ENCODE measurements around the gene AKR1B15.
A peak's percentile ranks its signal among the peaks of the same experiment; 100 is the strongest.
"Not testable (repeated sequence)": the region's sequence is repeated elsewhere in the genome, so short reads cannot be mapped to it uniquely, and the experiment has no call there.

AKR1B15 gene

DNA sequence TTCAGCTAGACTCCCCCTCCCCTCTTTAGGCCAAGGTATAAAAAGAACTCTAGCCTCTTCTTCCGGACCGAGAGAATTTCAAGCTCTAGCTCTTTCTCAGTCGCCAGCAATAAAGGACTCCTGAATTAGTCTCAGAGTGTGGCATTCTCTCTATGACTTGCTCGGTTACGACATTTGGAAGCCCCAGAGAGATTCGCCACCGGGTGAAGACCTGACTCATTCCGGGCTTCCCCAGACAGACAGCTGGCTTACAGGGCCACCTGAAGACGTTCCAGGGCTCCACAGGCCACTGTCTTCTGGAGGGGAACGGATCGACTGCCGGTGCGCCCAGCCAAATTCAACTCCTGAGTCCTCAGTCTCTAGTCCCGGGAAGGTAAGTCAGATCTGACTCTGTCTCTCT is at the start of gene AKR1B15:
AKR1B15 (plus strand) TSS at position 234 of the 400 bp plus-strand sequence. CDS start 15,510 bp downstream, outside the sequence.
- no peak for DNase-seq

DNA sequence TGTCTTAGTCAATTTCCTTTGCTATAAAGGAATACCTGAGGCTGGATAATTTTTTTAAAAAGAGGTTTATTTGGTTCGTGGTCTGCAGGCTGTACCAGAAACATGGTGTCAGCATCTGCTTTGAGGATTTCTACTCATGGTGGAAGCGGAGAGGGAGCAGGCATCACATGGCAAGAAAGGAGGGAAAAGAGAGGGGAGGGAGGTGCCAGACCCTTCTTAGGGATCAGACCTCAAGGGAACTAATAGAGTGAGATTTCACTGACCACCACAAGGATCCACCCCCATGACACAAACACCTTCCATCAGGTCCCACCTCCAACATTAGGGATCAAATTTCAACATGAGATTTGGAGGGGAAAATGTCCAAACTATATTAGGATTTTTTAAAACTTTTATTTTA is 48.5 kb upstream of the AKR1B15 start:
- DNase-seq = no peak

GRCh38 chr7:134500982-134501381 is 47.9 kb upstream of the AKR1B15 start:
- DNase-seq = no peak

- no peak for DNase-seq
Observed at GRCh38 chr7:134502463-134503371, 46.2 kb upstream of the AKR1B15 start.

DNA sequence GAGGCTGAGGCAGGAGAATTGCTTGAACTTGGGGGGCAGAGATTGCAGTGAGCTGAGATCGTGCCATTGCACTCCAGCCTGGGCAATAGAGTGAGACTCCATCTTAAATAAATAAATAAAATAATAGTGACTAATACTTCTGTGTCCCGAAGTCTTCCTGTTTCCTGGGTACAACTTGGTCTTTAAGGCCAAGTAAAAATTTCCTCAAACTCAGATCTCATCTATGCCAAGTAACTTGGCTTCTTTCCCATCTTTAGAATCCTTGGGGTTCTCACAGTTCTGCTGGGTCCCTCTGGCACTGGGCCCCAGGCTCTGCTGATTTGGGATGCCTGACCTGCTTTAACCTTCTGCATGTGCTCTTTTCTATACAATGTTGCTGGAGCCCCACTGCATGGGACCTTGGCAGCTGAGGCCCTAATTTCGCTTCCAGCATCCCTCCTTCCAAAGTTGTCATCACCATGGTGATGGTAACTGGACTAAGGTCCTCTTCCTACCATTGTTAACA is 44.2 kb upstream of the AKR1B15 start:
- DNase-seq = no peak

DNA sequence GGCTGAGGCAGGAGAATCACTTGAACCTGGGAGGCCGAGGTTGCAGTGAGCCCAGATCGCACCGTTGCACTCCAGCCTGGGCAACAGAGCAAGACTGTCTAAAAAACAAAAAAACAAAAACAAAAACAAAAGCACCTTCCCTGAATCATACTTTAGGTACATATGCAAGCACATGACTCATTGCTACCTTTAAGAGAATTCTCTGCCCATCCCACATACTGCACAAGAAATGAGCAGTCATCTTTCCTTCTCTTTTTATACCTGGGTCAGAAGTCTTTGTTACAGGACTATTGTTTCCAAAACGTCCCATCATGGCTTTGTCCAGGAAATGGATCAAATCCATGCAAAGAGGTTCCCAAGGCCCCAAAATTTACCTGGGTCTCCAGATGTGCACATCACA is 43.1 kb upstream of the AKR1B15 start:
- no peak for DNase-seq

DNA sequence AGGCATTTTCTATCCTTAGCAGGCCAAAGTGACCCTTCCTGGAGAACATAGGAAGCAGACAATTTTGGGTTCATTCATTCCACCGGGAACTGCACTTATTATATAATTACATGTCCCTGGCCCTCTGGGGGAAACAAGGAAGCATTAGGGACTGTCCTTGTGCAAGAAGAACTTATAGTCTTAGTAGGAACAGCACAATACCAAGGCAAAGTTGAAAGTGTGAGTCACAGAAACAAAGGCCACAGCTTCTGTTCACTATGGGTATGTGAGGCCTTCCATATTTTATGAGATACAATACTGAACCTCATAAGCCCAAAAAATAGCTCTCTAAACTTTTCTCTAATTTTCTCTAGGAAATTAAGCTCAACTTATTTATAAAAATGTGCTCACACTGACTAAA is 39.9 kb upstream of the AKR1B15 start:
- DNase-seq = no peak

DNA sequence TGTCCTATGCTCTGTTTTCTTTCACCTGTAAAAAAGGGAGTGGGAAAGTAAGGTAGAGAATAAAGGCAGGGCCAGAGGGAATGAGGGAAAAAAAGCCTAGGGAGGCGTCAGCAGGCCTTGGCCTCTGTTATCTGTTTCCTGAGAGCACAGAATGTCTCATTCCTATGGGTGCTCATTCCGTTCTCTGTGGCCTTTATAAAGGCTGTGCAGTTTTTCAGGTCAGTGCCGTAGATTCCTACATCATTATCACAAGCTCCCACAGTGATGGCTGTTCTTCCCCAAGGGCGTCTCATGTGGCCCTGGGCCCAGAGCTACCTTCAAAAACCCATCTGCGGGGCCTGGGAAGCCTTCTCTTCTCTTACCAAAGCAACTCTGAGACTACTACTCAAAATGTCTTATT is 38.3 kb upstream of the AKR1B15 start:
- DNase-seq = no peak

DNA sequence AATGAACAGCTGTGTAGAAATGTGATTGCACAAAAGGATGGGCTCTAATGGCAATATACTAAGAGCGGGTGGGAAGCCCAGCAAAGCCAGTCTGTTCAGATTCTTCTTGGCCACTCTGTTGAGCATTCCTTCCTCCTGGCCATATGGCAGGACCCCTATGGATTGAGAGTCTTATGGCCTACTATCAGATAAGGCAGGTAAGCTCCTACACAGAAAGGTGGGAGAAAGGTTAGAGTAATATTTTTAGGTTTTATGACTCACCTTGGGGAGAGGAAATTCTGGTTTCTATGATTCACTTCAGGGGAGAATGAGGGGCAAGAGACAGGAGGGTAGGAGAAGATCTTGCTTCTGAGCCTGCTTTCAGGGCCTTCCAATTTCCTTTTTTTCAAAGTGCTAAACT is 36.6 kb upstream of the AKR1B15 start:
- no peak for DNase-seq

DNA sequence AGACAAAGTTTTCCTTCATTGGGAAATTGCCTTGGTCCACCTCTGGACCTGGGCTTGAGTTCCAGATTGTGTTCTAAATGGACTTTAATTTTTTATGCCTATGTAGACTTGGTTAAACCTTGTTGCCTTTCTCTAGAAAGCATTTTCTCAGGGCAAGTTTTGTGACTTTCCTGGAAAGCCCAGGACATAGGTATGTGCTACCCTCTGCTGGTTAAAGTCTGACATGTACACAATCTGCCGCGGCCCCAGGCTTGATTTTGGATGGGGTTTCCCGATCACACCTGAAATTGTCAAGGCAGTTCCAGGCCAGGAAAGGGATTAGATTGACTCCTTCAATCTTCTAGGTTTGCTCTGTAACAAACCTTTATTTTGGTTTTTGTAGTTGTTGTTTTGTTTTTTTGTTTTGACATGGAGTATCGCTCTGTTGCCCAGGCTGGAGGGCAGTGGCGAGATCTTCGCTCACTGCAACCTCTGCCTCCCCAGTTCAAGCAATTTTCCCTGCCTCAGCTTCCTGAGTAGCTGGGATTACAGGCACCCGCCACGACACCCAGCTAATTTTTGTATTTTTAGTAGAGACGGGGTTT is 35.6 kb upstream of the AKR1B15 start:
- peak; percentile 7 for DNase-seq

DNA sequence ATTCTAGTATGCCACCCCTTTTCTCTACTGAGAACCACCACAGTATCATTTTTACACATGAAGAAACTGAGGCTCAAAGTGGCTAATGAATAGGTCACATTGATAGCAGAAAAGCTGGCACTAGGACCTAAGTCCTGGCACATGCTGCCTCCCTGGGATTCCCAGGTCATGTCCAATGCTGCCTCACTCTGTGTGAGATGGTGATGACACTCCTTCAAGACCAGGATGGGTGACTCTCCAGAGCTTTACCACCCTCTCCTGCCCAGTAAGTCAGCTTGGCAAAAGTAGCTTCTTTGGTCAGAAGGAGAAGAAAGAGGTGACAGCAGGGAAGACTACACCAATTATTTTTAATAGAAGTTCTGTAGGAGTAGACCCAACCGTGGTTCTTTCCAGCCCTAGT is 34.8 kb upstream of the AKR1B15 start:
- DNase-seq = no peak

- DNase-seq = peak; percentile 55
Observed at GRCh38 chr7:134514663-134515062, 34.2 kb upstream of the AKR1B15 start.

GRCh38 chr7:134515569-134516468 is 33.1 kb upstream of the AKR1B15 start:
- DNase-seq = no peak

GRCh38 chr7:134520130-134520529 is 28.8 kb upstream of the AKR1B15 start:
- DNase-seq = no peak

GRCh38 chr7:134522601-134523000 is 26.3 kb upstream of the AKR1B15 start:
- DNase-seq = no peak

- not testable (repeated sequence) for DNase-seq
Observed at GRCh38 chr7:134525449-134525848, 23.5 kb upstream of the AKR1B15 start.

- DNase-seq = not testable (repeated sequence)
Observed at GRCh38 chr7:134526552-134527248, 22.2 kb upstream of the AKR1B15 start.

- DNase-seq = no peak
Observed at GRCh38 chr7:134527979-134528371, 20.9 kb upstream of the AKR1B15 start.

GRCh38 chr7:134528749-134529148 is 20.2 kb upstream of the AKR1B15 start:
- no peak for DNase-seq

DNA sequence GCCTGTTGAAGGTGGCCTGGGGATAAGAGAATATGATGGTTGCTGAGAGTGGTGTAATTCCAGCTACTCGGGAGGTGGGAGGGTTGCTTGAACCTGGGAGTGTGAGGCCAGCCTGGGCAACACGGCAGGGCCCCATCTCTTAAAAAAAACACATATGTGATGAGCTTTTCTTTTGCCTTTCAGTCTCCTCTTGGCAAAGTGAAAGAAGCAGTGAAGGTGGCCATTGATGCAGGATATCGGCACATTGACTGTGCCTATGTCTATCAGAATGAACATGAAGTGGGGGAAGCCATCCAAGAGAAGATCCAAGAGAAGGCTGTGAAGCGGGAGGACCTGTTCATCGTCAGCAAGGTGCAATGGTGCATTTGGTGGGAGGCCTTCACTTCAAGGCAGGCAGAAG is 18.4 kb upstream of the AKR1B15 start:
- no peak for DNase-seq

- no peak for DNase-seq
Observed at GRCh38 chr7:134532180-134532953, 16.5 kb upstream of the AKR1B15 start.

- DNase-seq = no peak
Observed at GRCh38 chr7:134532954-134533218, 16.0 kb upstream of the AKR1B15 start.

Data from NCI-H1436 (cell line).